ENCODE data around the gene CEP162. TPM values are rescaled to one million over a fixed set of nuclear protein-coding genes. Genes with fewer than 3 reads are reported as not detected.
"Not testable (repeated sequence)": the region's sequence is repeated elsewhere in the genome, so short reads cannot be mapped to it uniquely, and the experiment has no call there.

The CEP162 gene
- total RNA-seq, 1 donor from 2014 or later: 11.7 TPM

- Histone ChIP-seq H3K27me3 (no peaks in the 10 kb centered on the region), H3K4me3 (no peak overlapping the region), H3K27ac (peak overlapping the region; percentile 59 to 73), H3K9me3 (peaks cover 0 to 8% of the 10 kb centered on the region in 2 donors), H3K4me1 (peaks cover 2 to 21% of the 10 kb centered on the region in 2 donors), H3K36me3 (peaks cover 0 to 6% of the 10 kb centered on the region in 2 donors)
- DNase-seq (ENCODE audit: low spot score in 2 of 2): no peak
- TF ChIP-seq CTCF (IDR thresholded peaks at IDR 0.05): no peak
- intact Hi-C loops (cut with DNase I): no loop called here
Observed at GRCh38 chr6:84089081-84089480, 138.4 kb downstream of the CEP162 start.

GRCh38 chr6:84086545-84087429, 140.7 kb downstream of the CEP162 start:
- intact Hi-C loops (cut with DNase I): no loop called here
- Histone ChIP-seq H3K9me3 (no peaks in the 10 kb centered on the region), H3K27me3 (no peaks in the 10 kb centered on the region), H3K36me3 (peaks cover 0 to 6% of the 10 kb centered on the region in 2 donors), H3K27ac (peak overlapping the region; percentile 29 to 39), H3K4me1 (peaks cover 2 to 12% of the 10 kb centered on the region in 2 donors), H3K4me3 (no peak overlapping the region)
- no peak for TF ChIP-seq CTCF (IDR thresholded peaks at IDR 0.05)
- DNase-seq (ENCODE audit: low spot score in 2 of 2): no peak

GRCh38 chr6:84086056-84086455, 141.4 kb downstream of the CEP162 start:
- H3K27ac ChIP-seq: peak overlapping the region; percentile 29 to 39

GRCh38 chr6:84084705-84085104, 142.7 kb downstream of the CEP162 start:
- intact Hi-C loops (cut with DNase I); H3K9me3 ChIP-seq: not testable (repeated sequence)

More at GRCh38 chr6:84086056-84086455, 141.4 kb downstream of the CEP162 start:
- Histone ChIP-seq H3K36me3 (peaks cover 0 to 6% of the 10 kb centered on the region in 2 donors), H3K9me3 (no peaks in the 10 kb centered on the region), H3K4me1 (peaks cover 2 to 10% of the 10 kb centered on the region in 2 donors), H3K27me3 (no peaks in the 10 kb centered on the region), H3K4me3 (no peak overlapping the region)
- intact Hi-C loops (cut with DNase I): no loop called here
- no peak for DNase-seq (ENCODE audit: low spot score in 2 of 2)
- TF ChIP-seq CTCF (IDR thresholded peaks at IDR 0.05): no peak

GRCh38 chr6:84082689-84083265, 144.7 kb downstream of the CEP162 start:
- intact Hi-C loops (cut with DNase I): no loop called here
- TF ChIP-seq CTCF (IDR thresholded peaks at IDR 0.05): no peak
- Histone ChIP-seq H3K4me3 (no peak overlapping the region), H3K4me1 (peaks cover 0 to 4% of the 10 kb centered on the region in 2 donors), H3K27ac (peak overlapping the region in 1 of 2 donors; percentile 12), H3K36me3 (peaks cover 0 to 6% of the 10 kb centered on the region in 2 donors), H3K27me3 (no peaks in the 10 kb centered on the region), H3K9me3 (no peaks in the 10 kb centered on the region)
- no peak for DNase-seq (ENCODE audit: low spot score in 2 of 2)

More at GRCh38 chr6:84084705-84085104, 142.7 kb downstream of the CEP162 start:
- H3K27me3 ChIP-seq; H3K4me3 ChIP-seq; DNase-seq (ENCODE audit: low spot score in 2 of 2); H3K4me1 ChIP-seq; H3K36me3 ChIP-seq; H3K27ac ChIP-seq: not testable (repeated sequence)

- Histone ChIP-seq H3K27me3 (no peaks in the 10 kb centered on the region), H3K36me3 (peaks cover 7 to 10% of the 10 kb centered on the region in 2 donors), H3K4me3 (no peak overlapping the region), H3K9me3 (no peaks in the 10 kb centered on the region), H3K27ac (no peak overlapping the region), H3K4me1 (peaks cover 0 to 4% of the 10 kb centered on the region in 2 donors)
- intact Hi-C loops (cut with DNase I): no loop called here
- TF ChIP-seq CTCF (IDR thresholded peaks at IDR 0.05): no peak
- DNase-seq (ENCODE audit: low spot score in 2 of 2): no peak
Observed at GRCh38 chr6:84081222-84081621, 146.2 kb downstream of the CEP162 start.

Measured in ascending aorta (tissue), 2 donors.